HG02885 (cell line): Measurements from ENCODE around the gene SMYD3.
"Not testable (repeated sequence)": the region's sequence is repeated elsewhere in the genome, so short reads cannot be mapped to it uniquely, and the experiment has no call there.

Experiments
- ATAC-seq: cut with Tn5 transposase; IDR thresholded peaks from one replicate; pipeline ENCODE4 v1.9.1; 2021; ENCODE audit warnings: mild to moderate bottlenecking; ENCODE audit not compliant: unreplicated experiment, poor library complexity

The SMYD3 gene

GRCh38 chr1:246063013-246063616 is 444.0 kb downstream of the SMYD3 start:
- ATAC-seq, result no peak

GRCh38 chr1:246058466-246058865 is 448.6 kb downstream of the SMYD3 start:
- no peak for ATAC-seq

GRCh38 chr1:246052603-246053002 is 454.5 kb downstream of the SMYD3 start:
- ATAC-seq, result no peak

GRCh38 chr1:246051909-246052518 is 455.1 kb downstream of the SMYD3 start:
- no peak for ATAC-seq

- ATAC-seq, result no peak
Measured at GRCh38 chr1:246048693-246049092, 458.4 kb downstream of the SMYD3 start.

GRCh38 chr1:246043556-246043955 is 463.5 kb downstream of the SMYD3 start:
- ATAC-seq, result no peak

GRCh38 chr1:246041360-246041759 is 465.7 kb downstream of the SMYD3 start:
- no peak for ATAC-seq

- ATAC-seq, result no peak
Measured at GRCh38 chr1:246040200-246040890, 466.7 kb downstream of the SMYD3 start.

GRCh38 chr1:246039584-246039983 is 467.5 kb downstream of the SMYD3 start:
- ATAC-seq, result no peak

GRCh38 chr1:246037832-246038231 is 469.2 kb downstream of the SMYD3 start:
- no peak for ATAC-seq

GRCh38 chr1:246036175-246036574 is 470.9 kb downstream of the SMYD3 start:
- no peak for ATAC-seq

GRCh38 chr1:246035060-246035541 is 472.0 kb downstream of the SMYD3 start:
- no peak for ATAC-seq

GRCh38 chr1:246034630-246035029 is 472.4 kb downstream of the SMYD3 start:
- ATAC-seq, result no peak

GRCh38 chr1:246032984-246033383 is 474.1 kb downstream of the SMYD3 start:
- no peak for ATAC-seq

- ATAC-seq, result no peak
Measured at GRCh38 chr1:246032031-246032551, 475.0 kb downstream of the SMYD3 start.

GRCh38 chr1:246029616-246030015 is 477.5 kb downstream of the SMYD3 start:
- ATAC-seq, result no peak

- not testable (repeated sequence) for ATAC-seq
Measured at GRCh38 chr1:246024118-246024517, 483.0 kb downstream of the SMYD3 start.

GRCh38 chr1:246020211-246020954 is 486.7 kb downstream of the SMYD3 start:
- peak; percentile 84 for ATAC-seq

- ATAC-seq, result no peak
Measured at GRCh38 chr1:246018146-246018545, 488.9 kb downstream of the SMYD3 start.

GRCh38 chr1:246012341-246012740 is 494.7 kb downstream of the SMYD3 start:
- ATAC-seq, result no peak

- no peak for ATAC-seq
Measured at GRCh38 chr1:246010386-246010785, 496.7 kb downstream of the SMYD3 start.
